OCI-LY1 (cell line): ENCODE measurements around the gene SLC25A51.

Source experiments
- H2AFZ ChIP-seq: fragments of 200-600 bp; sonication (generic), shearing (Covaris generic); 2 replicates; pipeline ENCODE4 v1.6.0; 2014; ENCODE audit warnings: antibody characterized with exemption, mild to moderate bottlenecking, low read length
- H3F3A ChIP-seq: fragments of 200-600 bp; sonication (generic), shearing (Covaris generic); 2 replicates; pipeline ENCODE4 v1.6.0; 2014; ENCODE audit warnings: mild to moderate bottlenecking, antibody characterized with exemption, low read length, moderate library complexity; ENCODE audit not compliant: insufficient read depth
- H3K27ac ChIP-seq: fragments of 200-600 bp; sonication (generic); 2 replicates; pipeline ENCODE4 v1.5.1; 2014; ENCODE audit warnings: low read length, mixed run types, mild to moderate bottlenecking, low read depth; ENCODE audit not compliant: poor library complexity, severe bottlenecking
- H3K27me3 ChIP-seq: fragments of 200-600 bp; sonication (generic); 2 replicates; pipeline ENCODE4 v1.6.0; 2014; ENCODE audit warnings: antibody characterized with exemption, mild to moderate bottlenecking, low read length, moderate library complexity; ENCODE audit not compliant: insufficient read depth
- H3K36me3 ChIP-seq: fragments of 200-600 bp; sonication (generic); 2 replicates; pipeline ENCODE4 v1.6.1; 2014; ENCODE audit warnings: mild to moderate bottlenecking, antibody characterized with exemption, low read length, moderate library complexity, mixed read lengths; ENCODE audit not compliant: insufficient read depth
- H3K4me1 ChIP-seq: fragments of 200-600 bp; sonication (generic); 2 replicates; pipeline ENCODE4 v1.5.1; 2014; ENCODE audit warnings: mild to moderate bottlenecking, low read length, moderate library complexity; ENCODE audit not compliant: insufficient read depth, severe bottlenecking
- H3K4me2 ChIP-seq: fragments of 200-600 bp; sonication (generic), shearing (Covaris generic); 2 replicates; pipeline ENCODE4 v1.6.1; 2014; ENCODE audit warnings: low read length
- H3K4me3 ChIP-seq: fragments of 200-600 bp; sonication (generic); 2 replicates; pipeline ENCODE4 v1.5.1; 2014; ENCODE audit warnings: low read length, low read depth, mild to moderate bottlenecking, mixed read lengths; ENCODE audit not compliant: poor library complexity, severe bottlenecking
- H3K79me2 ChIP-seq: fragments of 200-600 bp; shearing (Covaris generic); 2 replicates; pipeline ENCODE4 v1.6.1; 2016; ENCODE audit warnings: mixed run types, low read length, mixed read lengths; ENCODE audit not compliant: insufficient read depth
- H3K9ac ChIP-seq: fragments of 200-600 bp; sonication (generic), shearing (Covaris generic); 2 replicates; pipeline ENCODE4 v1.6.1; 2014; ENCODE audit warnings: mild to moderate bottlenecking, low read length, mixed read lengths
- H3K9me2 ChIP-seq: fragments of 200-600 bp; sonication (generic), shearing (Covaris generic); 2 replicates; pipeline ENCODE4 v1.6.1; 2014; ENCODE audit warnings: low read depth, mild to moderate bottlenecking, low read length, mixed read lengths
- H3K9me3 ChIP-seq: fragments of 200-600 bp; shearing (Covaris generic); 2 replicates; pipeline ENCODE4 v1.6.1; 2014; ENCODE audit warnings: low read length, mixed read lengths
- H4K20me1 ChIP-seq: fragments of 200-600 bp; sonication (generic), shearing (Covaris generic); 2 replicates; pipeline ENCODE4 v1.6.0; 2016; ENCODE audit warnings: mild to moderate bottlenecking, low read length; ENCODE audit not compliant: insufficient read depth
- EZH2 ChIP-seq: fragments of 200-600 bp; sonication (generic), shearing (Covaris generic); IDR thresholded peaks from 2 replicates; pipeline ENCODE4 v1.8.0; 2017; ENCODE audit warnings: borderline replicate concordance, mixed run types, mild to moderate bottlenecking, antibody characterized with exemption, low read length, moderate library complexity, mixed read lengths
- TF ChIP-seq, protein P1 (sequence below): fragments of 200-600 bp; sonication (generic), shearing (Covaris generic); IDR thresholded peaks from 2 replicates; pipeline ENCODE4 v1.5.1; 2017; ENCODE audit warnings: mild to moderate bottlenecking, antibody characterized with exemption, low read length, moderate library complexity, mixed read lengths

SLC25A51 gene

GRCh38 chr9:37948417-37948980 is 44.6 kb upstream of the SLC25A51 start:
- no peak for TF ChIP-seq EZH2
- TF ChIP-seq, protein P1, sequence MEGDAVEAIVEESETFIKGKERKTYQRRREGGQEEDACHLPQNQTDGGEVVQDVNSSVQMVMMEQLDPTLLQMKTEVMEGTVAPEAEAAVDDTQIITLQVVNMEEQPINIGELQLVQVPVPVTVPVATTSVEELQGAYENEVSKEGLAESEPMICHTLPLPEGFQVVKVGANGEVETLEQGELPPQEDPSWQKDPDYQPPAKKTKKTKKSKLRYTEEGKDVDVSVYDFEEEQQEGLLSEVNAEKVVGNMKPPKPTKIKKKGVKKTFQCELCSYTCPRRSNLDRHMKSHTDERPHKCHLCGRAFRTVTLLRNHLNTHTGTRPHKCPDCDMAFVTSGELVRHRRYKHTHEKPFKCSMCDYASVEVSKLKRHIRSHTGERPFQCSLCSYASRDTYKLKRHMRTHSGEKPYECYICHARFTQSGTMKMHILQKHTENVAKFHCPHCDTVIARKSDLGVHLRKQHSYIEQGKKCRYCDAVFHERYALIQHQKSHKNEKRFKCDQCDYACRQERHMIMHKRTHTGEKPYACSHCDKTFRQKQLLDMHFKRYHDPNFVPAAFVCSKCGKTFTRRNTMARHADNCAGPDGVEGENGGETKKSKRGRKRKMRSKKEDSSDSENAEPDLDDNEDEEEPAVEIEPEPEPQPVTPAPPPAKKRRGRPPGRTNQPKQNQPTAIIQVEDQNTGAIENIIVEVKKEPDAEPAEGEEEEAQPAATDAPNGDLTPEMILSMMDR = no peak
- no peak overlapping the region for H3K9ac ChIP-seq
- no peak overlapping the region for H3K4me2 ChIP-seq
- no peaks in the 10 kb centered on the region for H3K36me3 ChIP-seq
- no peaks in the 10 kb centered on the region for H3F3A ChIP-seq
- no peaks in the 10 kb centered on the region for H3K4me1 ChIP-seq
- H3K27me3 ChIP-seq = no peaks in the 10 kb centered on the region
- H2AFZ ChIP-seq = no peak overlapping the region
- no peak overlapping the region for H3K27ac ChIP-seq
- no peaks in the 10 kb centered on the region for H3K79me2 ChIP-seq
- H3K9me2 ChIP-seq = no peaks in the 10 kb centered on the region
- no peaks in the 10 kb centered on the region for H3K9me3 ChIP-seq
- no peaks in the 10 kb centered on the region for H4K20me1 ChIP-seq
- H3K4me3 ChIP-seq = no peak overlapping the region

DNA sequence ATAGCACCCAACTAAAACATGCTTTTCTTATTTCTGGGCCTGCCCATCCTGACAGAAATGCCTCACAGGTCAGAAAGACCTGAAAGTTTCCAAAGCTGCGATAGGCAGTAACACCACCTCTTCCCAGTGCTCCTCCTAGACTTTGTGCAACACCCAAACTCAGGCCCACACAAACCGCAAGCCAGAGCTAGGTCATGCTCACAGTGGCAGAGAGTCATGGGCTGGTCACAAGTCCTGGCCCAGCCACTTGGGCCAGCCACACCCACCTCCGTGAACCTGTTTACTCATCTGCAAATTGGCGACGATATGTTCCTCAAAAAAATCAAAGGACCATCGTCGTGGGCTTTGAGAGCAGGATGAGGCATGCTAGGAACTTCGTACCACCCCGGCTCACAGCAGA is 44.0 kb upstream of the SLC25A51 start:
- H3K79me2 ChIP-seq = no peaks in the 10 kb centered on the region
- no peak overlapping the region for H3K9ac ChIP-seq
- no peaks in the 10 kb centered on the region for H4K20me1 ChIP-seq
- H3K27ac ChIP-seq = no peak overlapping the region
- H3K9me3 ChIP-seq = no peaks in the 10 kb centered on the region
- no peak overlapping the region for H2AFZ ChIP-seq
- H3F3A ChIP-seq = no peaks in the 10 kb centered on the region
- H3K4me2 ChIP-seq = no peak overlapping the region
- no peak for TF ChIP-seq EZH2
- TF ChIP-seq, protein P1 = no peak
- H3K9me2 ChIP-seq = no peaks in the 10 kb centered on the region
- H3K27me3 ChIP-seq = no peaks in the 10 kb centered on the region
- no peaks in the 10 kb centered on the region for H3K4me1 ChIP-seq
- H3K4me3 ChIP-seq = no peak overlapping the region
- H3K36me3 ChIP-seq = no peaks in the 10 kb centered on the region

DNA sequence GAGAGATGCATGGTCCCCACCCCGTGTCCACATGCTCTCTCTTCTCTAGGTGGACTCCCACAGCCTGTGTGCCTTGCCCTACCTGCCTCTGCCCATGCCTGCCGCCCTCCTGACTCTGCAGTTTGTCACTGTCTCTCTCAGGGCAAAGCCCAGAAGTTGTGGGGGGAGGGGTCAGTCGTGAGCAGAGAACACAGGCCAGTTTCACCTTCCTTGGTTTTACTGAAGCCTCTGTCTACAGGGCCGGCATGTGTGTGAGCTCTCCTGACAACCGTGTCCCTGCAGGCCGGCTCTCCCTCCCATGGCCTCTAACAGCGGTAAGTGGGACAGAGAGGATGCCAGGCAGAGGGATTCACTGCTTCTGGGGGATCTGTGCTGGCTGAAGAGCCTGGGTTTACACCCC is 43.5 kb upstream of the SLC25A51 start:
- no peaks in the 10 kb centered on the region for H3K36me3 ChIP-seq
- H3K27me3 ChIP-seq = no peaks in the 10 kb centered on the region
- H4K20me1 ChIP-seq = no peaks in the 10 kb centered on the region
- H3K4me1 ChIP-seq = no peaks in the 10 kb centered on the region
- no peak overlapping the region for H2AFZ ChIP-seq
- no peak overlapping the region for H3K4me3 ChIP-seq
- H3K27ac ChIP-seq = no peak overlapping the region
- no peaks in the 10 kb centered on the region for H3K9me2 ChIP-seq
- no peaks in the 10 kb centered on the region for H3F3A ChIP-seq
- TF ChIP-seq, protein P1 = no peak
- TF ChIP-seq EZH2 = no peak
- no peaks in the 10 kb centered on the region for H3K79me2 ChIP-seq
- H3K9ac ChIP-seq = no peak overlapping the region
- no peaks in the 10 kb centered on the region for H3K9me3 ChIP-seq
- H3K4me2 ChIP-seq = no peak overlapping the region
